K562 (cell line): ENCODE results near the gene GLIPR2. TPM values are rescaled to one million over a fixed set of nuclear protein-coding genes. Genes with fewer than 3 reads are reported as not detected.

Experiments
- ATAC-seq: fragments of 200-7000 bp; cut with Tn5 transposase; 3 replicates; pipeline ENCODE4 v1.9.1; 2020; ENCODE audit warnings: moderate library complexity
- BruUV-seq: library from RNA; stranded (reverse); fragments of 400-500 nt; replicated peaks from 2 replicates; lab custom pipeline; 2021; lab: Mats Ljungman, UMichigan
- CTCF ChIA-PET: fragments of 300-600 bp; formaldehyde crosslinking; extraction: SDS; loops from one replicate; lab custom pipeline; 2021; ENCODE audit warnings: low intra/inter-chr PET ratio; lab: Yijun Ruan, JAX
- POLR2A ChIA-PET: fragments of 300-600, 350-650 bp; sonication (Branson Sonifier 250); formaldehyde crosslinking; extraction: SDS; loops from one replicate; lab custom pipeline; 2021; ENCODE audit warnings: antibody characterized with exemption, inconsistent platforms; lab: Yijun Ruan, JAX
- DNase-seq, 4 experiments: peaks; one replicate each; pipeline versions ENCODE4 v3.0.0 to v3.0.0-alpha.2; 2011 to 2018; ENCODE audit warnings: low spot score in 3 of 4, mixed read lengths in 3 of 4; ENCODE audit errors: extremely low read depth in 1 of 4
- FAIRE-seq: peaks from 2 replicates; lab custom pipeline; 2011; peaks lifted over from hg19 to GRCh38; lab: Jason Lieb, UNC
- H2AFZ ChIP-seq: 2 replicates; pipeline ENCODE4 v1.6.0; 2011; ENCODE audit warnings: low read depth, low read length, control low read depth, inconsistent platforms
- H3K27ac ChIP-seq: fragments of 200-600 bp; 3 replicates; pipeline ENCODE4 v1.8.0; 2011; ENCODE audit warnings: low read depth, mild to moderate bottlenecking, control low read depth, inconsistent platforms, low read length, moderate library complexity, mixed read lengths; ENCODE audit errors: extremely low read depth
- H3K27me3 ChIP-seq, 2 experiments: fragments of 300-600 bp in 1 of 2; 2 replicates in 1 of 2; 3 replicates in 1 of 2; pipeline versions ENCODE4 v1.6.0 to v1.8.0; 2011; ENCODE audit warnings: inconsistent platforms in 2 of 2, low read length in 2 of 2, mild to moderate bottlenecking in 1 of 2, mixed read lengths in 1 of 2, moderate library complexity in 1 of 2; ENCODE audit not compliant: control insufficient read depth in 2 of 2, insufficient read depth in 2 of 2
- H3K36me3 ChIP-seq: fragments of 300-600 bp; 3 replicates; pipeline ENCODE4 v1.8.0; 2011; ENCODE audit warnings: mild to moderate bottlenecking, low read length, inconsistent platforms; ENCODE audit not compliant: control insufficient read depth, insufficient read depth
- H3K4me1 ChIP-seq, 2 experiments: fragments of 200-600 bp in 1 of 2; replicated peaks in 1 of 2; 2 replicates in 1 of 2; 3 replicates in 1 of 2; pipeline versions ENCODE4 v1.5.1 to v1.8.0; 2011; ENCODE audit warnings: inconsistent platforms in 2 of 2, low read length in 2 of 2, mild to moderate bottlenecking in 1 of 2, mixed read lengths in 1 of 2, moderate library complexity in 1 of 2; ENCODE audit not compliant: control insufficient read depth in 2 of 2, insufficient read depth in 2 of 2
- H3K4me2 ChIP-seq: 2 replicates; pipeline ENCODE4 v1.6.1; 2011; ENCODE audit warnings: low read length, control low read depth, inconsistent platforms, mixed read lengths; ENCODE audit not compliant: insufficient read depth
- H3K4me3 ChIP-seq: fragments of 200-600 bp; sonication (generic), shearing (Covaris generic); 2 replicates; pipeline ENCODE4 v1.5.1; 2016; ENCODE audit warnings: control low read depth, inconsistent platforms
- H3K79me2 ChIP-seq: fragments of 200-600 bp; 3 replicates; pipeline ENCODE4 v1.8.0; 2011; ENCODE audit warnings: low read length, inconsistent platforms; ENCODE audit not compliant: control insufficient read depth, insufficient read depth
- H3K9ac ChIP-seq, 2 experiments: 2 replicates each; pipeline versions ENCODE4 v1.6.0 to v1.6.1; 2011; ENCODE audit warnings: low read depth in 2 of 2, low read length in 2 of 2, control low read depth in 1 of 2, inconsistent platforms in 1 of 2, mild to moderate bottlenecking in 1 of 2, mixed read lengths in 1 of 2; ENCODE audit not compliant: insufficient read depth in 1 of 2
- H3K9me1 ChIP-seq: one replicate; pipeline ENCODE4 v1.6.0; 2011; ENCODE audit warnings: inconsistent platforms, mild to moderate bottlenecking, low read length, moderate library complexity; ENCODE audit not compliant: control insufficient read depth, insufficient read depth
- H3K9me3 ChIP-seq: replicated peaks from 2 replicates; pipeline ENCODE4 v1.5.1; 2011; ENCODE audit warnings: low read depth, low read length, inconsistent platforms; ENCODE audit not compliant: control insufficient read depth, insufficient read depth
- H4K20me1 ChIP-seq: replicated peaks from 2 replicates; pipeline ENCODE4 v1.6.1; 2011; ENCODE audit warnings: low read length, inconsistent platforms, mixed read lengths; ENCODE audit not compliant: control insufficient read depth, insufficient read depth
- ARID1B ChIP-seq: fragments of 450-650 bp; IDR thresholded peaks from 2 replicates; pipeline ENCODE4 v1.6.1; 2016; ENCODE audit warnings: antibody characterized with exemption, mild to moderate bottlenecking, inconsistent platforms
- CSDE1 ChIP-seq, 2 experiments: fragments of 450-650 bp; IDR thresholded peaks; 2 replicates each; pipeline ENCODE4 v1.6.1; 2016; ENCODE audit warnings: mild to moderate bottlenecking in 1 of 2
- DNMT1 ChIP-seq: fragments of 450-650 bp; IDR thresholded peaks from 2 replicates; pipeline ENCODE4 v1.6.1; 2016; ENCODE audit warnings: antibody characterized with exemption, mild to moderate bottlenecking
- ELF2 ChIP-seq: fragments of 250-450 bp; sonication (Bioruptor Pico); IDR thresholded peaks from 2 replicates; pipeline ENCODE4 v1.5.0; 2021; ENCODE audit warnings: mild to moderate bottlenecking
- GTF2F1 ChIP-seq: IDR thresholded peaks from 2 replicates; pipeline ENCODE4 v1.6.1; 2011; ENCODE audit warnings: low read depth, low read length, improper control_type of control experiment
- HNRNPL ChIP-seq: fragments of 200-400 bp; formaldehyde crosslinking; IDR thresholded peaks from 2 replicates; pipeline ENCODE4 v1.6.1; 2017; ENCODE audit warnings: low read depth, mild to moderate bottlenecking, low read length
- IFI16 ChIP-seq: fragments of 250-450 bp; sonication (Bioruptor Pico); IDR thresholded peaks from 2 replicates; pipeline ENCODE4 v2.1.2; 2022; ENCODE audit warnings: mild to moderate bottlenecking, inconsistent platforms
- KDM1A ChIP-seq, 2 experiments: fragments of 450-650 bp; IDR thresholded peaks; 2 replicates each; pipeline ENCODE4 v1.6.1; 2016; ENCODE audit warnings: mild to moderate bottlenecking in 2 of 2
- KLF13 ChIP-seq: fragments of 450-650 bp; IDR thresholded peaks from 2 replicates; pipeline ENCODE4 v1.6.1; 2016; ENCODE audit warnings: missing genetic modification characterization, low read depth, mild to moderate bottlenecking, missing compliant biosample characterization, moderate library complexity, borderline replicate concordance
- LEF1 ChIP-seq: fragments of 450-650 bp; IDR thresholded peaks from 2 replicates; pipeline ENCODE4 v1.6.1; 2016; ENCODE audit warnings: mild to moderate bottlenecking
- MTA1 ChIP-seq: fragments of 450-650 bp; IDR thresholded peaks from 2 replicates; pipeline ENCODE4 v1.6.1; 2017; ENCODE audit warnings: borderline replicate concordance
- RBFOX2 ChIP-seq: fragments of 200-400 bp; formaldehyde crosslinking; IDR thresholded peaks from 2 replicates; pipeline ENCODE4 v1.6.1; 2017; ENCODE audit warnings: low read depth, mild to moderate bottlenecking, low read length, moderate library complexity
- TAF1 ChIP-seq: IDR thresholded peaks from 2 replicates; pipeline ENCODE4 v1.6.1; 2011; ENCODE audit warnings: mild to moderate bottlenecking, low read length, moderate library complexity; ENCODE audit not compliant: insufficient read depth, control insufficient read depth, severe bottlenecking; ENCODE audit errors: extremely low read depth
- TFAM ChIP-seq: fragments of 250-450 bp; sonication (Bioruptor Pico); conservative IDR thresholded peaks from 2 replicates; pipeline ENCODE4 v1.5.0; 2021; ENCODE audit warnings: mild to moderate bottlenecking, moderate library complexity
- XRCC4 ChIP-seq: IDR thresholded peaks from one replicate; pipeline ENCODE4 v1.6.1; 2011; ENCODE audit not compliant: insufficient read depth, insufficient read length; ENCODE audit errors: extremely low read depth
- ZC3H4 ChIP-seq: sonication (generic); formaldehyde crosslinking; IDR thresholded peaks from 2 replicates; pipeline ENCODE4 v1.9.0; 2021; ENCODE audit warnings: missing genetic modification reagents, borderline replicate concordance
- ZNF431 ChIP-seq: sonication (generic); formaldehyde crosslinking; IDR thresholded peaks from 2 replicates; pipeline ENCODE4 v1.8.0; 2022; ENCODE audit warnings: mild to moderate bottlenecking, missing genetic modification reagents
- ZNF79 ChIP-seq: fragments of 250-450 bp; sonication (Bioruptor Pico); IDR thresholded peaks from 2 replicates; pipeline ENCODE4 v1.4.0; 2020; ENCODE audit warnings: low read depth, mild to moderate bottlenecking, moderate library complexity
- WGBS: fragments of 100-300 bp; shearing (Covaris generic); methylation state at CpG from one replicate; pipeline ENCODE4 v1.1.6; 2016; ENCODE audit warnings: low coverage, mixed read lengths; ENCODE audit not compliant: insufficient coverage; ENCODE audit errors: missing lambda C conversion rate; 5-methylcytosine and 5-hydroxymethylcytosine counted together
- in situ Hi-C: fragments of 300-500 bp; cut with MboI; formaldehyde crosslinking; loops from 4 replicates; pipeline ENCODE4 v1.15.0; 2018; ENCODE audit warnings: inconsistent platforms, mixed read lengths
- intact Hi-C: fragments of 100-400 bp; cut with micrococcal nuclease; formaldehyde crosslinking; loops from 2 replicates; pipeline ENCODE4 v1.14.2; 2022
- polyA plus RNA-seq, 8 experiments: library from polyadenylated mRNA; depleted of rRNA in 4 of 8; stranded (reverse) in 5 of 8; unstranded in 3 of 8; fragments of >200 nt; fragmentation: Nextera tagmentation in 2 of 8; fragmentation: Illumina TruSeq in 1 of 8; extraction: Ambion mirVana in 2 of 8; extraction: Trizol in 1 of 8; gene quantifications; 2 replicates each; pipeline versions ENCODE4 v1.2.1 to v1.2.3, GENCODE V29; 2011 to 2014; ENCODE audit warnings: inconsistent platforms in 1 of 8, missing spikeins in 1 of 8
- total RNA-seq, 7 experiments: library from RNA; depleted of rRNA in 6 of 7; stranded (reverse); fragments of >200 nt in 6 of 7; fragmentation: Illumina TruSeq in 2 of 7; extraction: Trizol in 2 of 7; gene quantifications; 2 replicates each; pipeline versions ENCODE4 v1.2.1 to v1.2.3, GENCODE V29; 2011 to 2021; ENCODE audit warnings: low replicate concordance in 1 of 7
- TF ChIP-seq, protein P1 (sequence below): IDR thresholded peaks from 3 replicates; pipeline ENCODE4 v1.6.1; 2011; ENCODE audit warnings: borderline replicate concordance, mild to moderate bottlenecking, moderate library complexity; ENCODE audit not compliant: insufficient read length; ENCODE audit errors: extremely low read depth
- TF ChIP-seq, protein P2 (sequence below): fragments of 250-450 bp; sonication (Bioruptor Pico); IDR thresholded peaks from 2 replicates; pipeline ENCODE4 v1.8.0; 2021; ENCODE audit warnings: mild to moderate bottlenecking, moderate library complexity

Gene GLIPR2
- total and polyA plus RNA-seq, 9 of the 15 experiments (the other 6 are each of a cell fraction or from before 2014, with no cell fraction given): 1.4 to 8.8 (median 2.9) TPM

DNA sequence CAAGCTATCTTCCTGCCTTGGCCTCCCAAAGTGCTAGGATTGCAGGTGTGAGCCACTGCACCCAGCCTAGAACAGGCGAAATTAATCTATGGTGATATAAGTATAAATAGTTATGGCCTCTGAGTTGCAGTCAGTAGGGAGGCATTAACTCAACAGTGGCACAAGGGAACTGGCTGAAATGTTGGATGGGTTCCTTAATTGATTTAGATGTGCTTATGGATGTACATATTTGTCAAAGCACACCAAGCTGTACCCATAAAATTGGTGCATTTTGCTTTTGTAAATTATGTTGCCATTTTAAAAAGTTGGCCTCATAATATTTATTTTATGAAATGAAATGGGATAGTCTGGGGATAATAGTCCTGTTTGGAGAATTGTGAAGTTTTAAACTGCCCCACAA is 36.8 kb upstream of the GLIPR2 start:
- H4K20me1 ChIP-seq: no peaks in the 10 kb centered on the region
- no peaks in the 10 kb centered on the region for H3K9me1 ChIP-seq
- no TSS peak for BruUV-seq
- ChIA-PET CTCF (no interaction called here), POLR2A (no interaction called here)
- no peak overlapping the region for H2AFZ ChIP-seq
- H3K4me2 ChIP-seq: no peak overlapping the region
- no peak for TF ChIP-seq ZNF79 (CRISPR knock-in tag)
- no peak for TF ChIP-seq HNRNPL
- TF ChIP-seq, protein P1, sequence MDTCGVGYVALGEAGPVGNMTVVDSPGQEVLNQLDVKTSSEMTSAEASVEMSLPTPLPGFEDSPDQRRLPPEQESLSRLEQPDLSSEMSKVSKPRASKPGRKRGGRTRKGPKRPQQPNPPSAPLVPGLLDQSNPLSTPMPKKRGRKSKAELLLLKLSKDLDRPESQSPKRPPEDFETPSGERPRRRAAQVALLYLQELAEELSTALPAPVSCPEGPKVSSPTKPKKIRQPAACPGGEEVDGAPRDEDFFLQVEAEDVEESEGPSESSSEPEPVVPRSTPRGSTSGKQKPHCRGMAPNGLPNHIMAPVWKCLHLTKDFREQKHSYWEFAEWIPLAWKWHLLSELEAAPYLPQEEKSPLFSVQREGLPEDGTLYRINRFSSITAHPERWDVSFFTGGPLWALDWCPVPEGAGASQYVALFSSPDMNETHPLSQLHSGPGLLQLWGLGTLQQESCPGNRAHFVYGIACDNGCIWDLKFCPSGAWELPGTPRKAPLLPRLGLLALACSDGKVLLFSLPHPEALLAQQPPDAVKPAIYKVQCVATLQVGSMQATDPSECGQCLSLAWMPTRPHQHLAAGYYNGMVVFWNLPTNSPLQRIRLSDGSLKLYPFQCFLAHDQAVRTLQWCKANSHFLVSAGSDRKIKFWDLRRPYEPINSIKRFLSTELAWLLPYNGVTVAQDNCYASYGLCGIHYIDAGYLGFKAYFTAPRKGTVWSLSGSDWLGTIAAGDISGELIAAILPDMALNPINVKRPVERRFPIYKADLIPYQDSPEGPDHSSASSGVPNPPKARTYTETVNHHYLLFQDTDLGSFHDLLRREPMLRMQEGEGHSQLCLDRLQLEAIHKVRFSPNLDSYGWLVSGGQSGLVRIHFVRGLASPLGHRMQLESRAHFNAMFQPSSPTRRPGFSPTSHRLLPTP: no peak
- no peak for TF ChIP-seq KLF13 (tag)
- no peak for TF ChIP-seq TFAM (CRISPR knock-in tag)
- TF ChIP-seq ZC3H4 (CRISPR knock-in tag): no peak
- no peak for TF ChIP-seq RBFOX2
- TF ChIP-seq ARID1B: no peak
- no peak for TF ChIP-seq MTA1
- TF ChIP-seq, protein P2, sequence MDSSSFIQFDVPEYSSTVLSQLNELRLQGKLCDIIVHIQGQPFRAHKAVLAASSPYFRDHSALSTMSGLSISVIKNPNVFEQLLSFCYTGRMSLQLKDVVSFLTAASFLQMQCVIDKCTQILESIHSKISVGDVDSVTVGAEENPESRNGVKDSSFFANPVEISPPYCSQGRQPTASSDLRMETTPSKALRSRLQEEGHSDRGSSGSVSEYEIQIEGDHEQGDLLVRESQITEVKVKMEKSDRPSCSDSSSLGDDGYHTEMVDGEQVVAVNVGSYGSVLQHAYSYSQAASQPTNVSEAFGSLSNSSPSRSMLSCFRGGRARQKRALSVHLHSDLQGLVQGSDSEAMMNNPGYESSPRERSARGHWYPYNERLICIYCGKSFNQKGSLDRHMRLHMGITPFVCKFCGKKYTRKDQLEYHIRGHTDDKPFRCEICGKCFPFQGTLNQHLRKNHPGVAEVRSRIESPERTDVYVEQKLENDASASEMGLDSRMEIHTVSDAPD (CRISPR knock-in tag): no peak
- no peak for TF ChIP-seq LEF1
- TF ChIP-seq XRCC4: no peak
- no peak for TF ChIP-seq GTF2F1
- no peak for TF ChIP-seq ELF2 (CRISPR knock-in tag)
- no peak for TF ChIP-seq TAF1
- no peak for TF ChIP-seq IFI16 (CRISPR knock-in tag)
- no peak for TF ChIP-seq ZNF431 (CRISPR knock-in tag)
- TF ChIP-seq KDM1A (IDR thresholded peaks at IDR 0.05): no peak
- TF ChIP-seq DNMT1: no peak
- no peak for TF ChIP-seq CSDE1 (IDR thresholded peaks at IDR 0.05)
- H3K36me3 ChIP-seq: no peaks in the 10 kb centered on the region
- in situ Hi-C loops: loop anchor here (5.0 kb wide), 1 partner anchor 68 kb away; the partner anchor contains the start of gene CCIN
- no peak overlapping the region for H3K27ac ChIP-seq
- H3K27me3 ChIP-seq: no peaks in the 10 kb centered on the region
- H3K9me3 ChIP-seq: no peaks in the 10 kb centered on the region
- ATAC-seq: no peak
- no peak overlapping the region for H3K4me3 ChIP-seq
- FAIRE-seq: no peak
- WGBS: 10% methylated on average over 1 of the region's 1 CpG
- H3K4me1 ChIP-seq: no peaks in the 10 kb centered on the region; a peak in 1 of 5 replicates
- intact Hi-C loops: no loop called here
- H3K9ac ChIP-seq: no peak overlapping the region
- no peaks in the 10 kb centered on the region for H3K79me2 ChIP-seq
- DNase-seq: no peak
